PC-3 (cell line): Measurements from ENCODE around the gene ASPHD2. TPM values are rescaled to one million over a fixed set of nuclear protein-coding genes. Genes with fewer than 3 reads are reported as not detected.

ENCODE experiments used
- ATAC-seq: fragments of 200-7000 bp; cut with Tn5 transposase; 2 replicates; pipeline ENCODE4 v1.9.1; 2020; ENCODE audit warnings: mild to moderate bottlenecking, moderate library complexity
- BruUV-seq: library from RNA; stranded (reverse); fragments of 400-500 nt; replicated peaks from 2 replicates; lab custom pipeline; 2021; lab: Mats Ljungman, UMichigan
- CTCF ChIA-PET: fragments of 300-600 bp; sonication (Branson Sonifier 250); formaldehyde crosslinking; loops from one replicate; lab custom pipeline; 2022; ENCODE audit warnings: antibody characterized with exemption; lab: Charles Lee
- POLR2A ChIA-PET: fragments of 300-600 bp; sonication (Branson Sonifier 250); formaldehyde crosslinking; loops from one replicate; lab custom pipeline; 2022; ENCODE audit warnings: antibody characterized with exemption; ENCODE audit not compliant: unreplicated experiment; lab: Charles Lee
- DNase-seq: peaks from one replicate; pipeline ENCODE4 v3.0.0-alpha.2; 2015
- H2AFZ ChIP-seq: fragments of 300-600 bp; sonication (generic); 2 replicates; pipeline ENCODE4 v1.6.0; 2016; ENCODE audit warnings: antibody characterized with exemption, low read length
- H3F3A ChIP-seq: fragments of 300-600 bp; sonication (generic); one replicate; pipeline ENCODE4 v1.6.0; 2017; ENCODE audit warnings: antibody characterized with exemption, low read length, control low read depth, mild to moderate bottlenecking; ENCODE audit not compliant: unreplicated experiment
- H3K27ac ChIP-seq: fragments of 300-600 bp; sonication (generic); 2 replicates; pipeline ENCODE4 v1.5.1; 2016; ENCODE audit warnings: mild to moderate bottlenecking, low read length
- H3K27me3 ChIP-seq: fragments of 300-600 bp; sonication (generic); 2 replicates; pipeline ENCODE4 v1.6.1; 2016; ENCODE audit warnings: low read length, mixed read lengths
- H3K36me3 ChIP-seq: fragments of 300-600 bp; sonication (generic); 2 replicates; pipeline ENCODE4 v1.6.1; 2016; ENCODE audit warnings: low read depth, mixed run types, low read length, mixed read lengths
- H3K4me1 ChIP-seq: fragments of 300-600 bp; sonication (generic); 2 replicates; pipeline ENCODE4 v1.5.1; 2016; ENCODE audit warnings: low read length; ENCODE audit not compliant: insufficient read depth
- H3K4me2 ChIP-seq: fragments of 300-600 bp; sonication (generic); 2 replicates; pipeline ENCODE4 v1.6.0; 2016; ENCODE audit warnings: low read length
- H3K4me3 ChIP-seq: fragments of 300-600 bp; sonication (generic); 2 replicates; pipeline ENCODE4 v1.5.1; 2016; ENCODE audit warnings: mild to moderate bottlenecking, low read length, mixed read lengths
- H3K79me2 ChIP-seq: fragments of 300-600 bp; sonication (generic); 2 replicates; pipeline ENCODE4 v1.6.1; 2017; ENCODE audit warnings: low read length, mixed read lengths
- H3K9ac ChIP-seq: fragments of 300-600 bp; sonication (generic); 2 replicates; pipeline ENCODE4 v1.6.0; 2016; ENCODE audit warnings: mild to moderate bottlenecking, low read length
- H3K9me2 ChIP-seq: fragments of 300-600 bp; sonication (generic); replicated peaks from 2 replicates; pipeline ENCODE4 v1.6.1; 2016; ENCODE audit warnings: mixed run types, low read length, mixed read lengths
- H3K9me3 ChIP-seq: fragments of 300-600 bp; sonication (generic); 2 replicates; pipeline ENCODE4 v1.6.1; 2016; ENCODE audit warnings: low read length, mixed read lengths
- H4K20me1 ChIP-seq: fragments of 300-600 bp; sonication (generic); 2 replicates; pipeline ENCODE4 v1.6.1; 2016; ENCODE audit warnings: low read length, mixed read lengths
- EZH2 ChIP-seq: fragments of 300-600 bp; sonication (generic); IDR thresholded peaks from one replicate; pipeline ENCODE4 v1.6.1; 2017; ENCODE audit warnings: antibody characterized with exemption, mild to moderate bottlenecking, low read length; ENCODE audit not compliant: unreplicated experiment
- EZH2phosphoT487 ChIP-seq: fragments of 300-600 bp; sonication (generic); IDR thresholded peaks from 2 replicates; pipeline ENCODE4 v1.6.1; 2018; ENCODE audit warnings: mild to moderate bottlenecking, antibody characterized with exemption, low read length, borderline replicate concordance
- intact Hi-C: fragments of 100-400 bp; cut with micrococcal nuclease; formaldehyde crosslinking; loops from 2 replicates; pipeline ENCODE4 v1.9.0; 2023
- total RNA-seq: library from RNA; depleted of rRNA; stranded (reverse); fragments of >200 nt; gene quantifications from 2 replicates; pipeline ENCODE4 v1.2.3, GENCODE V29; 2014
- TF ChIP-seq, protein P1 (sequence below): fragments of 300-600 bp; sonication (generic); conservative IDR thresholded peaks from 2 replicates; pipeline ENCODE4 v1.5.1; 2017; ENCODE audit warnings: antibody characterized with exemption, low read depth, mild to moderate bottlenecking, low read length

The ASPHD2 gene
- total RNA-seq, 1 experiment from 2014 or later, result 2.1 TPM

- no peaks in the 10 kb centered on the region for H3F3A ChIP-seq
- no peak overlapping the region for H3K9ac ChIP-seq
- no peak overlapping the region for H3K27ac ChIP-seq
- H2AFZ ChIP-seq, result no peak overlapping the region
- ChIA-PET POLR2A (no interaction called here), CTCF (no interaction called here)
- intact Hi-C loops, result no loop called here
- no peak overlapping the region for H3K4me2 ChIP-seq
- no peak for DNase-seq
- no peak overlapping the region for H3K4me3 ChIP-seq
- H3K27me3 ChIP-seq, result no peaks in the 10 kb centered on the region
- no peaks in the 10 kb centered on the region for H4K20me1 ChIP-seq
- no peak for ATAC-seq
- no TSS peak for BruUV-seq
- TF ChIP-seq EZH2phosphoT487 (no peak), EZH2 (no peak)
- TF ChIP-seq, protein P1, sequence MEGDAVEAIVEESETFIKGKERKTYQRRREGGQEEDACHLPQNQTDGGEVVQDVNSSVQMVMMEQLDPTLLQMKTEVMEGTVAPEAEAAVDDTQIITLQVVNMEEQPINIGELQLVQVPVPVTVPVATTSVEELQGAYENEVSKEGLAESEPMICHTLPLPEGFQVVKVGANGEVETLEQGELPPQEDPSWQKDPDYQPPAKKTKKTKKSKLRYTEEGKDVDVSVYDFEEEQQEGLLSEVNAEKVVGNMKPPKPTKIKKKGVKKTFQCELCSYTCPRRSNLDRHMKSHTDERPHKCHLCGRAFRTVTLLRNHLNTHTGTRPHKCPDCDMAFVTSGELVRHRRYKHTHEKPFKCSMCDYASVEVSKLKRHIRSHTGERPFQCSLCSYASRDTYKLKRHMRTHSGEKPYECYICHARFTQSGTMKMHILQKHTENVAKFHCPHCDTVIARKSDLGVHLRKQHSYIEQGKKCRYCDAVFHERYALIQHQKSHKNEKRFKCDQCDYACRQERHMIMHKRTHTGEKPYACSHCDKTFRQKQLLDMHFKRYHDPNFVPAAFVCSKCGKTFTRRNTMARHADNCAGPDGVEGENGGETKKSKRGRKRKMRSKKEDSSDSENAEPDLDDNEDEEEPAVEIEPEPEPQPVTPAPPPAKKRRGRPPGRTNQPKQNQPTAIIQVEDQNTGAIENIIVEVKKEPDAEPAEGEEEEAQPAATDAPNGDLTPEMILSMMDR, result no peak
- no peaks in the 10 kb centered on the region for H3K79me2 ChIP-seq
- no peaks in the 10 kb centered on the region for H3K9me3 ChIP-seq
- H3K9me2 ChIP-seq, result no peaks in the 10 kb centered on the region
- H3K36me3 ChIP-seq, result no peaks in the 10 kb centered on the region
- H3K4me1 ChIP-seq, result peaks cover 20% of the 10 kb centered on the region
Observed at GRCh38 chr22:26418620-26419019, 10.4 kb upstream of the ASPHD2 start.

GRCh38 chr22:26426924-26427323 is 2.1 kb upstream of the ASPHD2 start:
- no peaks in the 10 kb centered on the region for H3K9me2 ChIP-seq
- H3K9ac ChIP-seq, result no peak overlapping the region
- TF ChIP-seq EZH2, result no peak
- TF ChIP-seq EZH2phosphoT487, result no peak
- TF ChIP-seq, protein P1, result no peak
- H3K27me3 ChIP-seq, result no peaks in the 10 kb centered on the region
- no peak overlapping the region for H3K27ac ChIP-seq
- no TSS peak for BruUV-seq
- POLR2A ChIA-PET, result no interaction called here
- no peaks in the 10 kb centered on the region for H3K9me3 ChIP-seq
- H3K4me2 ChIP-seq, result no peak overlapping the region
- DNase-seq, result no peak
- no peak for ATAC-seq
- no peak overlapping the region for H2AFZ ChIP-seq
- intact Hi-C loops, result no loop called here
- H3K4me1 ChIP-seq, result no peaks in the 10 kb centered on the region
- no peaks in the 10 kb centered on the region for H3F3A ChIP-seq
- no peaks in the 10 kb centered on the region for H3K79me2 ChIP-seq
- H4K20me1 ChIP-seq, result no peaks in the 10 kb centered on the region
- no peak overlapping the region for H3K4me3 ChIP-seq
- CTCF ChIA-PET, result no interaction called here
- no peaks in the 10 kb centered on the region for H3K36me3 ChIP-seq

- intact Hi-C loops, result no loop called here
- Histone ChIP-seq H3K79me2 (no peaks in the 10 kb centered on the region), H3K4me1 (no peaks in the 10 kb centered on the region), H3F3A (no peaks in the 10 kb centered on the region), H4K20me1 (no peaks in the 10 kb centered on the region), H3K9me3 (no peaks in the 10 kb centered on the region), H3K27ac (no peak overlapping the region), H2AFZ (no peak overlapping the region), H3K36me3 (no peaks in the 10 kb centered on the region), H3K4me2 (peak overlapping the region; percentile 69), H3K27me3 (no peaks in the 10 kb centered on the region), H3K9ac (no peak overlapping the region), H3K9me2 (no peaks in the 10 kb centered on the region), H3K4me3 (peak overlapping the region; percentile 58)
- ChIA-PET POLR2A (no interaction called here), CTCF (no interaction called here)
- BruUV-seq, result TSS peak; percentile 49
- TF ChIP-seq EZH2phosphoT487, result no peak
- TF ChIP-seq EZH2, result no peak
- TF ChIP-seq, protein P1, result no peak
- ATAC-seq (peak; percentile 45), DNase-seq (no peak)
Observed at GRCh38 chr22:26429458-26430286, 612 bp downstream of the ASPHD2 start.
